ENCODE data around the gene BDH2. TPM values are rescaled to one million over a fixed set of nuclear protein-coding genes. Genes with fewer than 3 reads are reported as not detected.
A peak's percentile ranks its signal among the peaks of the same experiment; 100 is the strongest.

The BDH2 gene
- total RNA-seq = 36.6 and 43.0 TPM in 2 replicates

DNA sequence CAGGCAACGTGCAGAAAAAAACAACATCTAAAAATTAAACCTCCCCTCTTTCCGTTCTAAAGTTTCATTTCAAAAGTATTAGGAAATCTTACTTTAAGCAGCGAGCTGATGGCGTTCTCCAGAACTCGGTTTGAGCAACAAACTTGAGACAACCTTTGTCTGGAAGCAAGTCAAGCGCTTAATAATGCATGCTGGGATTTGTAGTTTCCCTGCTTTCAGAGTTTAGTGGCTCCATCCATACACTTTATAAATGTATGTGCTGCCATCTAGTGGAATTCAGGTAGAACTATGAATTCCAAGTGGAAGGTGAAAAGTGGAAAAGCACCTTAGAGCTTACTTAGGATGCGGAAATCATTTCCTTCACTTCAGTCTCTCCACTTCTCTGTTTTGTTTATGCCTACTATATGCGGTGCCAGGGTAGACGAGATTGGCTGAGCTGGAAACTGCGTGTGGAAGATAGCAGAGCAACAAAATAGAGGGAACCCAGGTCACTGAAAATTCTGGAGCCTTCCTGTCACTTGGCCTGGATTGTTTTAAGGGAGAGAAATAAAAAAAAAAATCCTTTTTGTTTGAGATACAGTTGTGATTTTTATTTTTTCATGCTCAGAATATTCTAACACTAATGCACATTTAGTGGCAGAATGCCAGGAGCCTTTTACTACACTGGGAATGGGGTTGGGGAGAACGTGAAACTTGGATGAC is at the start of gene BDH2:
Gene BDH2, minus strand, starts transcription at position 144 of the 702 bp plus-strand sequence. CDS start 3,580 bp downstream, outside the sequence.
- Histone ChIP-seq H3K79me2 (ENCODE audit: insufficient read depth, low read length) (peaks cover 16% of the 10 kb centered on the region), H3K36me3 (ENCODE audit: insufficient read depth, low read length) (no peaks in the 10 kb centered on the region), H3K9me3 (ENCODE audit: low read depth, low read length) (no peaks in the 10 kb centered on the region), H3K27ac (ENCODE audit: low read depth, low read length) (peak within 1 kb of the TSS; percentile 76), H3K4me1 (ENCODE audit: insufficient read depth, low read length) (peaks cover 14% of the 10 kb centered on the region), H3K4me2 (ENCODE audit: insufficient read depth, low read length) (peak within 1 kb of the TSS; percentile 88), H3K4me3 (ENCODE audit: insufficient read depth, low read length) (peak within 1 kb of the TSS; percentile 69), H2AFZ (ENCODE audit: low read length) (peak within 1 kb of the TSS; percentile 80), H4K20me1 (ENCODE audit: insufficient read depth, low read length) (no peaks in the 10 kb centered on the region), H3K27me3 (ENCODE audit: insufficient read depth, low read length) (no peaks in the 10 kb centered on the region)
- TF ChIP-seq, protein P1, sequence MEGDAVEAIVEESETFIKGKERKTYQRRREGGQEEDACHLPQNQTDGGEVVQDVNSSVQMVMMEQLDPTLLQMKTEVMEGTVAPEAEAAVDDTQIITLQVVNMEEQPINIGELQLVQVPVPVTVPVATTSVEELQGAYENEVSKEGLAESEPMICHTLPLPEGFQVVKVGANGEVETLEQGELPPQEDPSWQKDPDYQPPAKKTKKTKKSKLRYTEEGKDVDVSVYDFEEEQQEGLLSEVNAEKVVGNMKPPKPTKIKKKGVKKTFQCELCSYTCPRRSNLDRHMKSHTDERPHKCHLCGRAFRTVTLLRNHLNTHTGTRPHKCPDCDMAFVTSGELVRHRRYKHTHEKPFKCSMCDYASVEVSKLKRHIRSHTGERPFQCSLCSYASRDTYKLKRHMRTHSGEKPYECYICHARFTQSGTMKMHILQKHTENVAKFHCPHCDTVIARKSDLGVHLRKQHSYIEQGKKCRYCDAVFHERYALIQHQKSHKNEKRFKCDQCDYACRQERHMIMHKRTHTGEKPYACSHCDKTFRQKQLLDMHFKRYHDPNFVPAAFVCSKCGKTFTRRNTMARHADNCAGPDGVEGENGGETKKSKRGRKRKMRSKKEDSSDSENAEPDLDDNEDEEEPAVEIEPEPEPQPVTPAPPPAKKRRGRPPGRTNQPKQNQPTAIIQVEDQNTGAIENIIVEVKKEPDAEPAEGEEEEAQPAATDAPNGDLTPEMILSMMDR (IDR thresholded peaks at IDR 0.05; ENCODE audit: extremely low read depth, low read depth, low read length) = peak; percentile 81
- peak; percentile 79 for DNase-seq (ENCODE audit: insufficient read length, low spot score, missing footprints)

GRCh38 chr4:103144926-103145325 is 45.3 kb upstream of the BDH2 start:
- Histone ChIP-seq H3K4me2 (ENCODE audit: insufficient read depth, low read length) (no peak overlapping the region), H3K4me3 (ENCODE audit: insufficient read depth, low read length) (no peak overlapping the region), H2AFZ (ENCODE audit: low read length) (no peak overlapping the region), H3K27ac (ENCODE audit: low read depth, low read length) (no peak overlapping the region), H3K4me1 (ENCODE audit: insufficient read depth, low read length) (no peaks in the 10 kb centered on the region), H3K79me2 (ENCODE audit: insufficient read depth, low read length) (no peaks in the 10 kb centered on the region), H3K9me3 (ENCODE audit: low read depth, low read length) (no peaks in the 10 kb centered on the region), H3K27me3 (ENCODE audit: insufficient read depth, low read length) (no peaks in the 10 kb centered on the region), H4K20me1 (ENCODE audit: insufficient read depth, low read length) (no peaks in the 10 kb centered on the region), H3K36me3 (ENCODE audit: insufficient read depth, low read length) (peaks cover 15% of the 10 kb centered on the region)
- DNase-seq (ENCODE audit: insufficient read length, low spot score, missing footprints) = no peak
- TF ChIP-seq, protein P1 (IDR thresholded peaks at IDR 0.05; ENCODE audit: extremely low read depth, low read depth, low read length) = no peak

DNA sequence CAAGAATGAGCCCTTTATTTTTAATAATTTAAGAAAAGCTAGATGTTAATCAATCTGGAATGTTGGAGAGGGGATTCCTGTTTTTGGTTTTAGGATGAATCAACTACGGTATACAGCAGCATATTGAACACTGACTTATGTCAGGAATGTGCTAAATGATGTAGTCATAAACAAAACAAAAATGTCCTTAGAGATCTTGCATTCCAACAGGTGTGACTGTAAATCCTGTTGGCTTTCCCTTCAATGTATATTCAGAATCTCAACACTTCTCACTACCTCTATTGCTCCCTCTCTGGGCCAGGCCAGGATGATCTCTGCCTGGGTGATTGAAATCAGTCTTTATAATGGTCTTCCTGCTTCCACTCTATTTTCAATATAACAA is 37.8 kb upstream of the BDH2 start:
- DNase-seq (ENCODE audit: insufficient read length, low spot score, missing footprints) = peak; percentile 4
- Histone ChIP-seq H3K36me3 (ENCODE audit: insufficient read depth, low read length) (peaks cover 25% of the 10 kb centered on the region), H3K4me2 (ENCODE audit: insufficient read depth, low read length) (peak overlapping the region; percentile 4), H3K27me3 (ENCODE audit: insufficient read depth, low read length) (no peaks in the 10 kb centered on the region), H3K9me3 (ENCODE audit: low read depth, low read length) (no peaks in the 10 kb centered on the region), H2AFZ (ENCODE audit: low read length) (peak overlapping the region; percentile 12), H3K79me2 (ENCODE audit: insufficient read depth, low read length) (no peaks in the 10 kb centered on the region), H3K4me3 (ENCODE audit: insufficient read depth, low read length) (no peak overlapping the region), H4K20me1 (ENCODE audit: insufficient read depth, low read length) (no peaks in the 10 kb centered on the region), H3K27ac (ENCODE audit: low read depth, low read length) (peak overlapping the region; percentile 16), H3K4me1 (ENCODE audit: insufficient read depth, low read length) (peaks cover 3% of the 10 kb centered on the region)
- TF ChIP-seq, protein P1 (IDR thresholded peaks at IDR 0.05; ENCODE audit: extremely low read depth, low read depth, low read length) = no peak

DNA sequence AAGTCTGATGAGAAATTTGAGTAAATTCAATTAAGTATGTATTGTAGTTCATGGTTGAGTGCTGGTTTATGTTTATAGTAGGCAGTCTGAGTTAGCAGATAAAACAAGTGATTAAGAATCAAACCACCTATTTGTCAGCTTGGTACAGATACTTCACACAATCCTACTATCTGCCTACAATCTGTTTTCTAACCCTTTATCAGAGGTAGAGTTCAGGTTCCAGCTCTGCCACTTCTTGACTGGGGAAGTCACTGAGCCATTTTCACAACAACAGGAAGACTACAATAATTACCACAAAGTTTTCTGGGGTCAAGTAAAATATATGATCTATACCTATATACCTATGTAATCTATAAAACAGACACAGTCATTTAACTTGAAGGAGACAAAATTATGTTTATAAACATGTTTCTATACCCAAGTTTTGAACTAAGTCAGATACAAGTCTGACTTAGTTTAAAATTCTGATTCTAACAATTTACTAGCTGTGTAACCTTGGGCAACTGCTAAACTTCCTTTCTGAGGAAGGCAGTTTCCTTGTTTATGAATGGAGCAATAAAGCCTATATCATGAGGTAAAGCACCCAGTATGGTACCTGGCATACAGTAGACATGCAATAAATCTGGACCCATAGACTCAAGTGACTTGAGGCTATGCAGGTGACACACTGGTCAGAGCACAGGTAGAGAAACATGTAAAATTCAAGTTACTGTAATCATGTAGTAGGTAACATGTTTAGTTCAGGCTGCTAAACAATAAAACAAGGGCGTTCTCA is 37.2 kb upstream of the BDH2 start:
- Histone ChIP-seq H3K4me2 (ENCODE audit: insufficient read depth, low read length) (no peak overlapping the region), H3K79me2 (ENCODE audit: insufficient read depth, low read length) (no peaks in the 10 kb centered on the region), H3K36me3 (ENCODE audit: insufficient read depth, low read length) (peaks cover 25% of the 10 kb centered on the region), H2AFZ (ENCODE audit: low read length) (peak overlapping the region; percentile 12), H3K27me3 (ENCODE audit: insufficient read depth, low read length) (no peaks in the 10 kb centered on the region), H3K9me3 (ENCODE audit: low read depth, low read length) (no peaks in the 10 kb centered on the region), H3K27ac (ENCODE audit: low read depth, low read length) (peak overlapping the region; percentile 16), H4K20me1 (ENCODE audit: insufficient read depth, low read length) (no peaks in the 10 kb centered on the region), H3K4me1 (ENCODE audit: insufficient read depth, low read length) (peaks cover 3% of the 10 kb centered on the region), H3K4me3 (ENCODE audit: insufficient read depth, low read length) (no peak overlapping the region)
- TF ChIP-seq, protein P1 (IDR thresholded peaks at IDR 0.05; ENCODE audit: extremely low read depth, low read depth, low read length) = no peak
- DNase-seq (ENCODE audit: insufficient read length, low spot score, missing footprints) = no peak

All from osteoblast (primary cell).